GM19324 (cell line): Measurements from ENCODE around the gene PRKCA.
"Not testable (repeated sequence)": the region's sequence is repeated elsewhere in the genome, so short reads cannot be mapped to it uniquely, and the experiment has no call there.

Experiments used
- ATAC-seq: cut with Tn5 transposase; IDR thresholded peaks from one replicate; pipeline ENCODE4 v1.9.1; 2021; ENCODE audit warnings: mild to moderate bottlenecking, moderate library complexity; ENCODE audit not compliant: unreplicated experiment, low FRiP score

The PRKCA gene

GRCh38 chr17:66322764-66323163 is 20.4 kb downstream of the PRKCA start:
- ATAC-seq = no peak

GRCh38 chr17:66324381-66325004 is 22.1 kb downstream of the PRKCA start:
- not testable (repeated sequence) for ATAC-seq

GRCh38 chr17:66326476-66327047 is 24.1 kb downstream of the PRKCA start:
- no peak for ATAC-seq

GRCh38 chr17:66330646-66331037 is 28.2 kb downstream of the PRKCA start:
- no peak for ATAC-seq

- no peak for ATAC-seq
These were observed 28.8 kb downstream of the PRKCA start for GRCh38 chr17:66331038-66331816.

- no peak for ATAC-seq
These were observed 33.4 kb downstream of the PRKCA start for GRCh38 chr17:66335797-66336196.

GRCh38 chr17:66337268-66337667 is 34.9 kb downstream of the PRKCA start:
- ATAC-seq = no peak

GRCh38 chr17:66337866-66338485 is 35.6 kb downstream of the PRKCA start:
- no peak for ATAC-seq

- no peak for ATAC-seq
These were observed 36.5 kb downstream of the PRKCA start for GRCh38 chr17:66338937-66339336.

GRCh38 chr17:66339561-66339960 is 37.1 kb downstream of the PRKCA start:
- no peak for ATAC-seq

GRCh38 chr17:66340720-66341119 is 38.3 kb downstream of the PRKCA start:
- no peak for ATAC-seq

GRCh38 chr17:66341462-66341861 is 39.0 kb downstream of the PRKCA start:
- ATAC-seq = no peak

- ATAC-seq = not testable (repeated sequence)
These were observed 39.9 kb downstream of the PRKCA start for GRCh38 chr17:66342263-66342662.

- no peak for ATAC-seq
These were observed 41.2 kb downstream of the PRKCA start for GRCh38 chr17:66343531-66344078.

GRCh38 chr17:66344473-66344872 is 42.1 kb downstream of the PRKCA start:
- ATAC-seq = no peak

- no peak for ATAC-seq
These were observed 42.9 kb downstream of the PRKCA start for GRCh38 chr17:66345264-66345663.

- ATAC-seq = not testable (repeated sequence)
These were observed 43.7 kb downstream of the PRKCA start for GRCh38 chr17:66345949-66346638.

- no peak for ATAC-seq
These were observed 45.5 kb downstream of the PRKCA start for GRCh38 chr17:66347661-66348514.

- no peak for ATAC-seq
These were observed 46.3 kb downstream of the PRKCA start for GRCh38 chr17:66348584-66349165.
